Measurements from ENCODE around the gene AICDA.
"Not testable (repeated sequence)": the region's sequence is repeated elsewhere in the genome, so short reads cannot be mapped to it uniquely, and the experiment has no call there.

AICDA gene

GRCh38 chr12:8590842-8591545, 21.7 kb downstream of the AICDA start:
- no peak overlapping the region for H3K27ac ChIP-seq
- no peak for TF ChIP-seq CTCF (IDR thresholded peaks at IDR 0.05)
- no peak overlapping the region for H3K4me3 ChIP-seq
- DNase-seq (ENCODE audit: low spot score): no peak

GRCh38 chr12:8589679-8590078, 23.0 kb downstream of the AICDA start:
- Histone ChIP-seq H3K27ac (no peak overlapping the region), H3K4me3 (no peak overlapping the region)
- TF ChIP-seq CTCF (IDR thresholded peaks at IDR 0.05): no peak
- no peak for DNase-seq (ENCODE audit: low spot score)

GRCh38 chr12:8584478-8584877, 28.2 kb downstream of the AICDA start:
- not testable (repeated sequence) for H3K27ac ChIP-seq; DNase-seq (ENCODE audit: low spot score)

GRCh38 chr12:8584004-8584403, 28.7 kb downstream of the AICDA start:
- H3K4me3 ChIP-seq: no peak overlapping the region
- H3K27ac ChIP-seq: no peak overlapping the region
- TF ChIP-seq CTCF (IDR thresholded peaks at IDR 0.05): no peak
- no peak for DNase-seq (ENCODE audit: low spot score)

More at GRCh38 chr12:8584478-8584877, 28.2 kb downstream of the AICDA start:
- not testable (repeated sequence) for H3K4me3 ChIP-seq

GRCh38 chr12:8581098-8581784, 31.4 kb downstream of the AICDA start:
- no peak overlapping the region for H3K27ac ChIP-seq
- DNase-seq (ENCODE audit: low spot score): no peak
- H3K4me3 ChIP-seq: no peak overlapping the region
- TF ChIP-seq CTCF (IDR thresholded peaks at IDR 0.05): no peak

- TF ChIP-seq CTCF (IDR thresholded peaks at IDR 0.05): no peak
- H3K27ac ChIP-seq: no peak overlapping the region
- no peak for DNase-seq (ENCODE audit: low spot score)
- H3K4me3 ChIP-seq: no peak overlapping the region
Observed at GRCh38 chr12:8577879-8578278, 34.8 kb downstream of the AICDA start.

- TF ChIP-seq CTCF (IDR thresholded peaks at IDR 0.05): no peak
- DNase-seq (ENCODE audit: low spot score): no peak
Observed at GRCh38 chr12:8572507-8572906, 40.2 kb downstream of the AICDA start.

More at GRCh38 chr12:8572507-8572906, 40.2 kb downstream of the AICDA start:
- H3K27ac ChIP-seq: no peak overlapping the region
- H3K4me3 ChIP-seq: no peak overlapping the region

All from coronary artery (tissue), 2 donors.